Uterus (tissue), 2 donors: ENCODE data around the gene FABP2.
"Not testable (repeated sequence)": the region's sequence is repeated elsewhere in the genome, so short reads cannot be mapped to it uniquely, and the experiment has no call there.

Experiments used
- CTCF ChIP-seq, 4 experiments: fragments of 200-600 bp in 2 of 4; fragments of 450-650 bp in 2 of 4; sonication (generic) in 2 of 4; IDR thresholded peaks; one replicate each; pipeline ENCODE4 v1.5.1; 2016 to 2019; ENCODE audit warnings: antibody characterized with exemption in 4 of 4, mild to moderate bottlenecking in 2 of 4, moderate library complexity in 1 of 4
- POLR2A ChIP-seq, 2 donors: fragments of 450-650 bp; IDR thresholded peaks; one replicate each; pipeline ENCODE4 v1.6.1; 2016; ENCODE audit warnings: antibody characterized with exemption in 2 of 2, mild to moderate bottlenecking in 1 of 2, moderate library complexity in 1 of 2

- TF ChIP-seq CTCF, POLR2A (IDR thresholded peaks at IDR 0.05): not testable (repeated sequence)
These were observed 26.2 kb upstream of the FABP2 start for GRCh38 chr4:119348169-119348568.
